Uterus (tissue), 2 donors: ENCODE data around the gene ZDHHC14.

Experiments used
- POLR2A ChIP-seq, 2 donors: fragments of 450-650 bp; IDR thresholded peaks; one replicate each; pipeline ENCODE4 v1.6.1; 2016; ENCODE audit warnings: antibody characterized with exemption in 2 of 2, mild to moderate bottlenecking in 1 of 2, moderate library complexity in 1 of 2
- TF ChIP-seq, protein P1 (sequence below), 4 experiments: fragments of 200-600 bp in 2 of 4; fragments of 450-650 bp in 2 of 4; sonication (generic) in 2 of 4; IDR thresholded peaks; one replicate each; pipeline ENCODE4 v1.5.1; 2016 to 2019; ENCODE audit warnings: antibody characterized with exemption in 4 of 4, mild to moderate bottlenecking in 2 of 4, moderate library complexity in 1 of 4

DNA sequence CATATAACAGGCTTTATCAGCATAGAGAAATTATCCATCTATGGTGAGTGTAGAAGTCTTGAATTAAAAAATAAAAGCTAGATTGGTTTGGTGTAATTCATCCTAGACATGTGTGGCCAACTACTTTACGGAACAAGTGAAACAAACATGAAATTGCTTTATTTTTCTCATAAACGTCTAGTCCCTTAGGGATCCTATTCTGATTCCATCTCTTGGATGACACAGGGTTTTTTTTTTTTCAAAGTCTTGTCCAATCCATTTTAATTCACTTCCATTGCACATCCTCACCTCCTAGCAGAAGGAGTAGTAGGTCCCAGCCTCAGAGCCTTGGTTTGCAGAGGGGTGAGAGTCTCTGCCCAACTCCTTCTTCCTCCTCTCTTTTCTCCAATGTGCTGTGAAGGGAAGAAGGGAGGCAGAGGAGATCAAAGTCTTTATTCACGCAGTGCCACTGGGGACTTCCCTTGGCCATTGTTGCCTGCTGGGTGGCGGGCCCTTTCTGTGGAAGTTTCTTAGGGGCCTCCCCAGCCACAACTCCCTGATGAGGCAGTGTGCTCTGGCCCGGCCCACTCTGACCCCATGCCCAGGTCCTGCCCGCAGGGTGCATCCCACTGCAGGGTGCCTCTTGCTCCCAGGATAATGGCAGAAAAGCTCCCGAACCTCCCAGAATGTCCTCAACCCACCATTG lies 337.7 kb downstream of the ZDHHC14 start:
- TF ChIP-seq, protein P1, sequence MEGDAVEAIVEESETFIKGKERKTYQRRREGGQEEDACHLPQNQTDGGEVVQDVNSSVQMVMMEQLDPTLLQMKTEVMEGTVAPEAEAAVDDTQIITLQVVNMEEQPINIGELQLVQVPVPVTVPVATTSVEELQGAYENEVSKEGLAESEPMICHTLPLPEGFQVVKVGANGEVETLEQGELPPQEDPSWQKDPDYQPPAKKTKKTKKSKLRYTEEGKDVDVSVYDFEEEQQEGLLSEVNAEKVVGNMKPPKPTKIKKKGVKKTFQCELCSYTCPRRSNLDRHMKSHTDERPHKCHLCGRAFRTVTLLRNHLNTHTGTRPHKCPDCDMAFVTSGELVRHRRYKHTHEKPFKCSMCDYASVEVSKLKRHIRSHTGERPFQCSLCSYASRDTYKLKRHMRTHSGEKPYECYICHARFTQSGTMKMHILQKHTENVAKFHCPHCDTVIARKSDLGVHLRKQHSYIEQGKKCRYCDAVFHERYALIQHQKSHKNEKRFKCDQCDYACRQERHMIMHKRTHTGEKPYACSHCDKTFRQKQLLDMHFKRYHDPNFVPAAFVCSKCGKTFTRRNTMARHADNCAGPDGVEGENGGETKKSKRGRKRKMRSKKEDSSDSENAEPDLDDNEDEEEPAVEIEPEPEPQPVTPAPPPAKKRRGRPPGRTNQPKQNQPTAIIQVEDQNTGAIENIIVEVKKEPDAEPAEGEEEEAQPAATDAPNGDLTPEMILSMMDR (IDR thresholded peaks at IDR 0.05) = no peak
- no peak for TF ChIP-seq POLR2A (IDR thresholded peaks at IDR 0.05)
